ENCODE measurements around the gene ARID1A. TPM values are rescaled to one million over a fixed set of nuclear protein-coding genes. Genes with fewer than 3 reads are reported as not detected.
A peak's percentile ranks its signal among the peaks of the same experiment; 100 is the strongest.

ARID1A gene
- total and polyA plus RNA-seq, 2 of the 4 experiments (the other 2 are of a cell fraction) = 14.0 to 40.7 TPM

DNA sequence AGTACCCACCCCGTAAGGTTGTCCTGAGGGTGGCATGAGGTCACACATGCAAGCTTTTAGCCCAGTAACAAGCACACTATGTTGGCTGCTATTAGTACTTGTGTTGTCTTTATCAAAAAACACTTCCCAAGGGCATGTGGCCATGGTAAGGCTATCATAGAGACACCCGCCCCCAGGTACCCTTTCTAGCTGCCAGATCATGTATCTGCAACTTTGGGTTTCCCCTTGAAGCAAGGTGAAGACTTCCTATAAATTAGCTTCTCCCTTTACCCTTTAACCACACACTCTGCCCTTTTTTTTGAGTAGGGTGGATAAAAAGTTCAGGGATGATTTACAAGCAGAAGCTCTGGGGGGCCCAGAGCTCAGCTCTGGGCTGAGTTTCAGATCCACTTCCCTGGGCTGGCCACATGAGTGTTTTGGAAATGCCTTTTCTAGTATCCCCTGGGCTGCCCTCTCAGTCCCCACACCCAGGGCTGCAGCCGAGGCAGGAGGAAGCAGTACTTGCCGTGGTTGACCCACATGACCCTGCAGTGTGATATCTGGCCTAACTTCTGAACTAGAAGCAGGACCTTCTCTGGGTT lies 132.7 kb downstream of the ARID1A start:
- H3K9me1 ChIP-seq (ENCODE audit: insufficient read depth, low read length) = peaks cover 13% of the 10 kb centered on the region
- H3K14ac ChIP-seq (replicated peaks; ENCODE audit: low read depth, low read length) = no peak overlapping the region
- POLR2A ChIA-PET (ENCODE audit: unreplicated experiment) = no interaction called here
- intact Hi-C loops (cut with micrococcal nuclease) (no loop called here), in situ Hi-C loops (cut with MboI; ENCODE audit: low sequenced_read_pairs) (no loop called here), dilution Hi-C loops (cut with HindIII; ENCODE audit: low sequenced_read_pairs, unreplicated experiment) (no loop called here)
- H3K4ac ChIP-seq (ENCODE audit: low read depth, low read length) = no peak overlapping the region; the same call in 1 of the 2 replicates
- H4K91ac ChIP-seq (ENCODE audit: insufficient read depth, low read depth, low read length) = no peak overlapping the region
- DNase-seq (no peak), ATAC-seq (ENCODE audit: low read depth) (no peak)
- peaks cover 18% of the 10 kb centered on the region for H3K36me3 ChIP-seq (ENCODE audit: control insufficient read depth, insufficient read depth, low read length)
- no peak overlapping the region for H3K27ac ChIP-seq (ENCODE audit: insufficient read depth, low read length)
- H3K4me3 ChIP-seq (ENCODE audit: insufficient read depth, low read depth, low read length) = no peak overlapping the region
- no peak overlapping the region for H2BK5ac ChIP-seq (ENCODE audit: low read depth, low read length, poor library complexity, severe bottlenecking)
- H2AK5ac ChIP-seq (ENCODE audit: low read depth, low read length) = no peak overlapping the region; the same call in 1 of the 2 replicates
- no peaks in the 10 kb centered on the region for H3K9me3 ChIP-seq (ENCODE audit: control insufficient read depth, insufficient read depth, low read length)
- H2BK20ac ChIP-seq (ENCODE audit: low read depth, low read length) = no peak overlapping the region
- peak overlapping the region; percentile 38; the same call in 1 of the 2 replicates for H3K23ac ChIP-seq (ENCODE audit: low read depth, low read length)
- no peak overlapping the region for H2BK15ac ChIP-seq (ENCODE audit: low read depth, low read length)
- no peak overlapping the region; the same call in 1 of the 2 replicates for H4K5ac ChIP-seq (ENCODE audit: low read depth, low read length)
- no peak overlapping the region for H2BK120ac ChIP-seq (ENCODE audit: low read depth, low read length)
- WGBS, 2 experiments (ENCODE audit: extremely low coverage in 2 of 2, insufficient read length in 1 of 2) = no CpG with 5 or more reads among the region's 4 CpGs
- CTCF ChIA-PET = no interaction called here
- H4K8ac ChIP-seq (ENCODE audit: low read depth in 2 of 2, low read length in 2 of 2) = no peak overlapping the region
- peak overlapping the region; percentile 29 for H2AK9ac ChIP-seq (replicated peaks; ENCODE audit: low read depth, low read length, poor library complexity)
- H3K79me1 ChIP-seq (ENCODE audit: low read depth in 1 of 2, low read length in 2 of 2) = peaks cover 35 to 55% of the 10 kb centered on the region in 2 experiments
- no peak overlapping the region for H3K56ac ChIP-seq (ENCODE audit: extremely low read depth, insufficient read depth, low read length)
- no peak overlapping the region for H2AFZ ChIP-seq (replicated peaks; ENCODE audit: low read length, poor library complexity)
- BruUV-seq (replicated peaks) = no TSS peak
- H3K4me2 ChIP-seq (ENCODE audit: low read depth, low read length) = peak overlapping the region; percentile 59
- H3K18ac ChIP-seq (ENCODE audit: low read depth, low read length) = no peak overlapping the region
- peaks cover 25% of the 10 kb centered on the region for H3K4me1 ChIP-seq (ENCODE audit: control insufficient read depth, insufficient read depth, low read length)
- peaks cover 41% of the 10 kb centered on the region for H4K20me1 ChIP-seq (ENCODE audit: insufficient read depth, low read length)
- H3K9ac ChIP-seq (ENCODE audit: low read depth, low read length) = no peak overlapping the region; the same call in 1 of the 2 replicates
- TF ChIP-seq, protein P1, sequence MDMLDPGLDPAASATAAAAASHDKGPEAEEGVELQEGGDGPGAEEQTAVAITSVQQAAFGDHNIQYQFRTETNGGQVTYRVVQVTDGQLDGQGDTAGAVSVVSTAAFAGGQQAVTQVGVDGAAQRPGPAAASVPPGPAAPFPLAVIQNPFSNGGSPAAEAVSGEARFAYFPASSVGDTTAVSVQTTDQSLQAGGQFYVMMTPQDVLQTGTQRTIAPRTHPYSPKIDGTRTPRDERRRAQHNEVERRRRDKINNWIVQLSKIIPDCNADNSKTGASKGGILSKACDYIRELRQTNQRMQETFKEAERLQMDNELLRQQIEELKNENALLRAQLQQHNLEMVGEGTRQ (IDR thresholded peaks at IDR 0.05; ENCODE audit: low read depth, low read length) = no peak
- TF ChIP-seq, protein P2, sequence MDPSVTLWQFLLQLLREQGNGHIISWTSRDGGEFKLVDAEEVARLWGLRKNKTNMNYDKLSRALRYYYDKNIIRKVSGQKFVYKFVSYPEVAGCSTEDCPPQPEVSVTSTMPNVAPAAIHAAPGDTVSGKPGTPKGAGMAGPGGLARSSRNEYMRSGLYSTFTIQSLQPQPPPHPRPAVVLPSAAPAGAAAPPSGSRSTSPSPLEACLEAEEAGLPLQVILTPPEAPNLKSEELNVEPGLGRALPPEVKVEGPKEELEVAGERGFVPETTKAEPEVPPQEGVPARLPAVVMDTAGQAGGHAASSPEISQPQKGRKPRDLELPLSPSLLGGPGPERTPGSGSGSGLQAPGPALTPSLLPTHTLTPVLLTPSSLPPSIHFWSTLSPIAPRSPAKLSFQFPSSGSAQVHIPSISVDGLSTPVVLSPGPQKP (IDR thresholded peaks at IDR 0.05; ENCODE audit: borderline replicate concordance, low read depth, low read length) = no peak
- TF ChIP-seq RAD21 (IDR thresholded peaks at IDR 0.05; ENCODE audit: low read length) (no peak), RCOR1 (IDR thresholded peaks at IDR 0.05; ENCODE audit: insufficient replicate concordance, low read length) (no peak), CHD1 (IDR thresholded peaks at IDR 0.05; ENCODE audit: low read depth, low read length) (no peak), SMC3 (IDR thresholded peaks at IDR 0.05; ENCODE audit: low read depth, low read length) (no peak), RFX5 (IDR thresholded peaks at IDR 0.05; ENCODE audit: low read depth, low read length) (no peak)
- no peaks in the 10 kb centered on the region for H3K27me3 ChIP-seq (ENCODE audit: control insufficient read depth, insufficient read depth, low read length)
